Urothelium cell line (cell line): ENCODE data around the gene ITGB1BP1.

Experiments used
- DNase-seq: peaks from one replicate; pipeline ENCODE4 v3.0.0; 2011; ENCODE audit warnings: low spot score, mixed read lengths
- FAIRE-seq: peaks from 2 replicates; lab custom pipeline; 2011; peaks lifted over from hg19 to GRCh38; lab: Jason Lieb, UNC

ITGB1BP1 gene

GRCh38 chr2:9380702-9381628 lies 42.4 kb downstream of the ITGB1BP1 start:
- FAIRE-seq (no peak), DNase-seq (peak; percentile 46)

GRCh38 chr2:9379391-9379755 lies 44.0 kb downstream of the ITGB1BP1 start:
- DNase-seq (no peak), FAIRE-seq (no peak)

- DNase-seq: peak; percentile 88
- peak; percentile 27 for FAIRE-seq
Measured at GRCh38 chr2:9378433-9379390, 44.6 kb downstream of the ITGB1BP1 start.

- no peak for DNase-seq
- no peak for FAIRE-seq
Measured at GRCh38 chr2:9377461-9378097, 45.7 kb downstream of the ITGB1BP1 start.

- FAIRE-seq (no peak), DNase-seq (no peak)
Measured at GRCh38 chr2:9375857-9376428, 47.4 kb downstream of the ITGB1BP1 start.

GRCh38 chr2:9374071-9374730 lies 49.1 kb downstream of the ITGB1BP1 start:
- DNase-seq (no peak), FAIRE-seq (no peak)

GRCh38 chr2:9373476-9373875 lies 49.9 kb downstream of the ITGB1BP1 start:
- no peak for FAIRE-seq
- no peak for DNase-seq

- FAIRE-seq (no peak), DNase-seq (no peak)
Measured at GRCh38 chr2:9373047-9373446, 50.3 kb downstream of the ITGB1BP1 start.

- FAIRE-seq: no peak
- DNase-seq: no peak
Measured at GRCh38 chr2:9370746-9371145, 52.6 kb downstream of the ITGB1BP1 start.

GRCh38 chr2:9366026-9366425 lies 57.3 kb downstream of the ITGB1BP1 start:
- DNase-seq: no peak
- no peak for FAIRE-seq

GRCh38 chr2:9365498-9366019 lies 57.8 kb downstream of the ITGB1BP1 start:
- no peak for DNase-seq
- no peak for FAIRE-seq

GRCh38 chr2:9364791-9365497 lies 58.4 kb downstream of the ITGB1BP1 start:
- no peak for FAIRE-seq
- DNase-seq: no peak

- DNase-seq (no peak), FAIRE-seq (no peak)
Measured at GRCh38 chr2:9364373-9364772, 59.0 kb downstream of the ITGB1BP1 start.

- DNase-seq (no peak), FAIRE-seq (no peak)
Measured at GRCh38 chr2:9360701-9361100, 62.6 kb downstream of the ITGB1BP1 start.

- FAIRE-seq (no peak), DNase-seq (no peak)
Measured at GRCh38 chr2:9360110-9360509, 63.2 kb downstream of the ITGB1BP1 start.

- DNase-seq (no peak), FAIRE-seq (no peak)
Measured at GRCh38 chr2:9359463-9359862, 63.9 kb downstream of the ITGB1BP1 start.

- no peak for FAIRE-seq
- no peak for DNase-seq
Measured at GRCh38 chr2:9358846-9359245, 64.5 kb downstream of the ITGB1BP1 start.

- no peak for FAIRE-seq
- no peak for DNase-seq
Measured at GRCh38 chr2:9356261-9356660, 67.1 kb downstream of the ITGB1BP1 start.

GRCh38 chr2:9355716-9356115 lies 67.6 kb downstream of the ITGB1BP1 start:
- no peak for FAIRE-seq

More at GRCh38 chr2:9355716-9356115, 67.6 kb downstream of the ITGB1BP1 start:
- no peak for DNase-seq
